ENCODE data around the gene CFAP410.

CFAP410 gene

GRCh38 chr21:44279354-44280260, 59.6 kb downstream of the CFAP410 start:
- H3K36me3 ChIP-seq (ENCODE audit: control insufficient read depth, insufficient read depth, low read length), result no peaks in the 10 kb centered on the region
- no peak overlapping the region for H3K9ac ChIP-seq (ENCODE audit: low read depth, low read length)
- H3K27me3 ChIP-seq (ENCODE audit: control insufficient read depth, insufficient read depth, low read length), result peaks cover 1% of the 10 kb centered on the region
- H3K9me3 ChIP-seq (ENCODE audit: control insufficient read depth, insufficient read depth, low read length), result no peaks in the 10 kb centered on the region
- no peaks in the 10 kb centered on the region for H3K4me1 ChIP-seq (ENCODE audit: control insufficient read depth, insufficient read depth, low read length)
- H3K4me3 ChIP-seq (ENCODE audit: low read depth, low read length), result no peak overlapping the region

Measured in iPS-15b (cell line).